Heart left ventricle (tissue), 16 donors: ENCODE data around the gene ESPNL. TPM values are rescaled to one million over a fixed set of nuclear protein-coding genes. Genes with fewer than 3 reads are reported as not detected.

ENCODE experiments used
- ATAC-seq, 4 donors: fragments of 200-7000 bp; cut with Tn5 transposase; one replicate each; pipeline ENCODE4 v1.9.1; 2020 to 2022; ENCODE audit warnings: moderate library complexity in 4 of 4, mild to moderate bottlenecking in 3 of 4, moderate number of reproducible peaks in 1 of 4
- DNase-seq, 5 donors: peaks; one replicate each; pipeline ENCODE4 v3.0.0-alpha.2; 2020
- H3K27ac ChIP-seq, 12 donors: fragments of 200-600 bp; sonication (generic) in 4 of 12; one replicate each; pipeline versions ENCODE4 v1.5.0 to v1.8.0; 2016 to 2022; ENCODE audit warnings: mild to moderate bottlenecking in 2 of 12
- H3K27me3 ChIP-seq, 9 donors: fragments of 200-600 bp; sonication (generic) in 2 of 9; one replicate each; pipeline versions ENCODE4 v1.5.1 to v1.8.0; 2016 to 2022; ENCODE audit warnings: mild to moderate bottlenecking in 3 of 9
- H3K36me3 ChIP-seq, 9 donors: fragments of 200-600 bp; sonication (generic) in 2 of 9; one replicate each; pipeline versions ENCODE4 v1.5.0 to v1.8.0; 2018 to 2022; ENCODE audit warnings: mild to moderate bottlenecking in 2 of 9
- H3K4me1 ChIP-seq, 12 donors: fragments of 200-600 bp; sonication (generic) in 4 of 12; one replicate each; pipeline versions ENCODE4 v1.5.0 to v1.8.0; 2016 to 2022; ENCODE audit warnings: mild to moderate bottlenecking in 3 of 12
- H3K4me3 ChIP-seq, 12 donors: fragments of 200-600 bp; sonication (generic) in 4 of 12; one replicate each; pipeline versions ENCODE4 v1.5.0 to v1.8.0; 2017 to 2022; ENCODE audit warnings: mild to moderate bottlenecking in 9 of 12, moderate library complexity in 4 of 12
- H3K9me3 ChIP-seq, 12 donors: fragments of 200-600 bp; sonication (generic) in 4 of 12; one replicate each; pipeline versions ENCODE4 v1.5.0 to v1.8.0; 2016 to 2022; ENCODE audit warnings: mild to moderate bottlenecking in 1 of 12
- POLR2A ChIP-seq, 2 donors: fragments of 450-650 bp; IDR thresholded peaks; one replicate each; pipeline ENCODE4 v1.6.1; 2017; ENCODE audit warnings: antibody characterized with exemption in 2 of 2, mild to moderate bottlenecking in 2 of 2, moderate library complexity in 2 of 2
- WGBS, 4 donors: extraction: QIAGEN DNeasy Blood & Tissue Kit in 2 of 4; methylation state at CpG; one replicate each; pipeline versions ENCODE4 v1.1.5 to v1.1.7; 2013 to 2018; 5-methylcytosine and 5-hydroxymethylcytosine counted together
- intact Hi-C, 10 donors: fragments of 100-400 bp; cut with DNase I; formaldehyde crosslinking; loops; one replicate each; pipeline versions ENCODE4 v1.11.1 to v1.14.2; 2022
- polyA plus RNA-seq, 2 donors: library from polyadenylated mRNA; stranded (reverse); fragments of 200-250 nt; gene quantifications; one replicate each; pipeline ENCODE4 v1.2.3, GENCODE V29; 2013
- total RNA-seq, 9 donors: library from RNA; depleted of rRNA in 2 of 9; stranded (reverse); fragments of >200 nt in 2 of 9; fragmentation: NEBNext Ultra II Directional in 3 of 9; extraction: Animal tissue kit (Norgen Biotek cat#: 25700) in 3 of 9; gene quantifications; one replicate each; pipeline versions ENCODE4 v1.1.0 to v1.2.4, GENCODE V29; 2016 to 2023
- TF ChIP-seq, protein P1 (sequence below), 12 donors: fragments of 200-600 bp; sonication (generic) in 4 of 12; IDR thresholded peaks; one replicate each; pipeline versions ENCODE4 v1.5.0 to v1.8.0; 2018 to 2022; ENCODE audit warnings: antibody characterized with exemption in 12 of 12, mild to moderate bottlenecking in 5 of 12
- donor health status: ischemic (EF 13 %, LVEDD 7.1; RV severe dilation, severe dysfunction).
- donor health status: healthy with polysubstance abuse.
- donor health status: DM: no; HTN: yes; CAD: no.
- donor health status: DM: no; HTN: no; CAD: no.
- donor health status: ischemic (EF 25% LVEDD 6.9; RV normal size, moderate dysfunction).
- donor health status: ischemic (EF 25% LVEDD 5.7; RV mildly dilated, moderate dysfunction).
- donor health status: healthy.
- donor health status: DM: yes; HTN: yes; CAD: no.
- donor health status: ischemic (EF 35%, LVEDD 5.7; RV mildly dilated, moderate dysfunction).
- donor health status: nonischemic (EF 11% LVEDD 7.7; RV severe dilation, severe dysfunction).
- donor health status: DM: yes; HTN: yes; CAD: no.
- donor health status: PGD.
- donor health status: ischemic (EF 29% LVEDD 5.4; RV normal size, mild dysfunction).
- donor health status: nonischemic (EF 23%, LVEDD 6.1; RV moderate dilation, normal function).

Gene ESPNL
- total and polyA plus RNA-seq, 11 donors, result 0.05 to 1.2 (median 0.27) TPM; not detected in 2

DNA sequence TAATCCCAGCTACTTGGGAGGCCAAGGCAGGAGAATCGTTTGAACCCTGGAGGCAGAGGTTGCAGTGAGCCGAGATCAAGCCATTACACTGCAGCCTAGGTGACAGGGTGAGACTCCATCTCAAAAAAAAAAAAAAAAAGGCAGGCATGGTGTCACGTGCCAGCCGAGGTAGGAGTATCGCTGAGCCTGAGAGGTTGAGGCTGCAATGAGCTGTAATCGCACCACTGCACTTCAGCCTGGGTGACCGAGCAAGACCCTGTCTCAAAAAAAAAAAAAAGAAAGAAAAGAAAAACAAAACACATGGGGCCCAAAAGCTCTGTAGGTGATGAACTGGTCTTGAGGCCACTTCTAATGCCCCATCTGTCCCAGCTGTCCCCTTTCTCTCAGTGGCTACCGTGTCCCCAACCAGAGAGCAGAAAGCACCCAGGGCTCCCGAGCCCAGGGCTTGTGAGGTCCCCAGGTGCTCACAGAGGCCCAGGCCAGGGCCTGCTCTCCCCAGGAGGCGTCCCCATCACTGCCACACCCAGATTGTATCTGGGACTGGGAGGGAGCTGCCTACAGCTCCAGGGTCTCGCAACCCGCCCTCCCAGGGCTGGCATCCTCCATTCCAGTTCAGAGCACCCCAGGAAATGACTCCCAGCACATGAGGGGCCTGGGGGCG lies 46.9 kb downstream of the ESPNL start:
- H3K27ac ChIP-seq, result no peak overlapping the region
- TF ChIP-seq, protein P1, sequence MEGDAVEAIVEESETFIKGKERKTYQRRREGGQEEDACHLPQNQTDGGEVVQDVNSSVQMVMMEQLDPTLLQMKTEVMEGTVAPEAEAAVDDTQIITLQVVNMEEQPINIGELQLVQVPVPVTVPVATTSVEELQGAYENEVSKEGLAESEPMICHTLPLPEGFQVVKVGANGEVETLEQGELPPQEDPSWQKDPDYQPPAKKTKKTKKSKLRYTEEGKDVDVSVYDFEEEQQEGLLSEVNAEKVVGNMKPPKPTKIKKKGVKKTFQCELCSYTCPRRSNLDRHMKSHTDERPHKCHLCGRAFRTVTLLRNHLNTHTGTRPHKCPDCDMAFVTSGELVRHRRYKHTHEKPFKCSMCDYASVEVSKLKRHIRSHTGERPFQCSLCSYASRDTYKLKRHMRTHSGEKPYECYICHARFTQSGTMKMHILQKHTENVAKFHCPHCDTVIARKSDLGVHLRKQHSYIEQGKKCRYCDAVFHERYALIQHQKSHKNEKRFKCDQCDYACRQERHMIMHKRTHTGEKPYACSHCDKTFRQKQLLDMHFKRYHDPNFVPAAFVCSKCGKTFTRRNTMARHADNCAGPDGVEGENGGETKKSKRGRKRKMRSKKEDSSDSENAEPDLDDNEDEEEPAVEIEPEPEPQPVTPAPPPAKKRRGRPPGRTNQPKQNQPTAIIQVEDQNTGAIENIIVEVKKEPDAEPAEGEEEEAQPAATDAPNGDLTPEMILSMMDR (IDR thresholded peaks at IDR 0.05), result no peak
- TF ChIP-seq POLR2A (IDR thresholded peaks at IDR 0.05), result no peak
- H3K4me3 ChIP-seq, result no peak overlapping the region
- intact Hi-C loops, result loop anchor here in 2 of 10 donors (10.0 kb wide), 1 partner anchor 292 kb away; the partner anchor contains the start of gene RAMP1 (in 2 of the 2)
- DNase-seq, result no peak
- no peaks in the 10 kb centered on the region for H3K9me3 ChIP-seq
- 79 to 89% (median 87%) methylated on average over 12 to 13 of the region's 13 CpGs for WGBS, 4 donors
- no peaks in the 10 kb centered on the region for H3K27me3 ChIP-seq
- H3K4me1 ChIP-seq, result peaks cover 0 to 20% (median 12%) of the 10 kb centered on the region in 12 donors
- peaks cover 0 to 13% (median 0%) of the 10 kb centered on the region in 9 donors for H3K36me3 ChIP-seq
- no peak for ATAC-seq

DNA sequence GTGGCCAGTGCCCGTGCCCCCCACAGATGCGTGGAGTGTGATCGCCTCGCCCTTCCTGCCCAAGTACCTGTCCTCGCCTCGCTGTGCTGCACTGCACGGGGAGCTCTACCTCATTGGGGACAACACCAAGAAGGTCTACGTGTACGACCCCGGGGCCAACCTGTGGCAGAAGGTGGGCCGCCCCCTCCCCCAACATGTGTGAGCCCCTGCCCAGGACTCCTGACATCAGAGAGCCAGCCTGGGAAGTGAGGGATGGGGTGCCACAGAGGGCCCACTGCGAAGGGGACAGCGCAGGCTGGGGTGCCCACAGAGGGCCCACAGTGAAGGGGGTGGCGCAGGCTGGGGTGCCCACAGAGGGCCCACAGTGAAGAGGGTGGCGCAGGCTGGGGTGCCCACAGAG lies 48.8 kb downstream of the ESPNL start:
- DNase-seq (no peak), ATAC-seq (no peak)
- 93 to 96% (median 94%) methylated on average over 4 to 15 of the region's 15 CpGs for WGBS, 4 donors
- intact Hi-C loops, result loop anchor here in 2 of 10 donors (10.0 kb wide), 1 partner anchor 294 kb away; the partner anchor contains the start of gene RAMP1 (in 2 of the 2)
- no peaks in the 10 kb centered on the region for H3K9me3 ChIP-seq
- no peak for TF ChIP-seq POLR2A (IDR thresholded peaks at IDR 0.05)
- TF ChIP-seq, protein P1 (IDR thresholded peaks at IDR 0.05), result no peak
- H3K27me3 ChIP-seq, result no peaks in the 10 kb centered on the region
- H3K4me3 ChIP-seq, result no peak overlapping the region
- H3K27ac ChIP-seq, result no peak overlapping the region
- peaks cover 0 to 13% (median 0%) of the 10 kb centered on the region in 9 donors for H3K36me3 ChIP-seq
- H3K4me1 ChIP-seq, result peaks cover 0 to 2% (median under 1%) of the 10 kb centered on the region in 12 donors

DNA sequence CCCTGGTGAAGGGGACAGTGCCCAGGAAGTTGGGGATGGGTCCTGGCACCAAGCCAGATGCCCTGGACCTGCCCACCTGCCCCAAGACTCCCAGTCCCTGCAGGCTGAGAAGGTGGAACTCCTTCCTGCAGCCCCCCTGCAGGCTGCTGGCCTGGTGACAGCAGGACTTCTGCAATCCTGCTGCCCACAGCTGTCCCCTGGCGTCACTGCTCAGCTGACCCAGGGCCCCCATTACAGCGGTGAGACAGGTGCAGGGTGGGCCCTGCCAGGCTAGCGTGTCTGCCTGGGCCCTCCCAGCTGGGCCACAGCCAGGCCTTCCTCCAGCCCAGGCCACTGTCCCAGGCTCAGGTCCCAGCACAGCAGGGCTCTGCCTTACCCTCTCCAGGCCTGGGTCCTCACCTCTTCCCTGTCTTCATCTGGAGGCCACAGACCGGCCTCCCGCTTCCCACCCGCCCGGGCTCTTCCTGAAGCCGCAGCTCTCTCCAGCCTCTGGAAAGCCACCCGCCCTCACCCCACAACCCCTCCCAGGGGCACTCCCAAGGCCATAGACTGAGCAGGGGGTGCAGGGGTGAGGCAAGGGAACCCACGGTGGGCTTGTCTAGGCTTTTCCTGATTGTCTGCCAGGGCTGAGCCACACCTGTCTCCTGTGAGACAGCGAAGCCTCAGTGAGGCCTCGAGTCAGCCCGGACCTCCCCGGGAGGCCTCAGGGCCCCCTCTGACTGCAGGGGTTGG lies 49.9 kb downstream of the ESPNL start:
- ATAC-seq, result no peak

More for the DNA sequence above, 49.9 kb downstream of the ESPNL start:
- intact Hi-C loops, result loop anchor here in 3 of 10 donors (10.0 kb wide), 2 partner anchors 105 to 295 kb away; partner anchors contain the start of gene RAMP1 (in 2 of the 3)
- Histone ChIP-seq H3K9me3 (no peaks in the 10 kb centered on the region), H3K27ac (no peak overlapping the region), H3K4me1 (peaks cover 0 to 2% (median 0%) of the 10 kb centered on the region in 12 donors), H3K36me3 (peaks cover 0 to 13% (median 0%) of the 10 kb centered on the region in 9 donors), H3K4me3 (no peak overlapping the region), H3K27me3 (no peaks in the 10 kb centered on the region)
- DNase-seq, result no peak
- WGBS, 4 donors, result 72 to 81% (median 78%) methylated on average over 14 of the region's 14 CpGs
- TF ChIP-seq, protein P1 (IDR thresholded peaks at IDR 0.05), result no peak
- TF ChIP-seq POLR2A (IDR thresholded peaks at IDR 0.05), result no peak
